ENCODE measurements around the gene BIRC2. TPM values are rescaled to one million over a fixed set of nuclear protein-coding genes. Genes with fewer than 3 reads are reported as not detected.

Gene BIRC2
- total RNA-seq, 1 donor = 76.0 TPM

DNA sequence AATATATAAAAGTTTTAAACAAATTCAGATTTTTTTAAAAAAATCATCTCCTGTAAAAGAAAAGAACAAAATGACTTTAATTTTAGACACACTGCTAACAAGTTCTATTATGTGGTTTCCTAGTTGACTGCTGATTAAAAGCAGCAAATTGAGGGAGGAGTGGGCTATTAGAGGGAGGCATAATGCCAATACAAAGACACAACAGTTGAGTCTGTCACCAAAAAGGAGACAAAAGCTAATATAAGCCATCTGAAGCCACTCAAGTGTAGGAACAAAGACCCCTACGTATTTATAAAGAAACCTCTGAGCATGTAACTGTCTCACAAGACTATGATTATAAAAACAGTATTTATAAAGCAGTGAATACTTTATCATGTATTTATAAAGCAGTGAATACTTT, 76.9 kb downstream of the BIRC2 start:
- TF ChIP-seq, protein P1, sequence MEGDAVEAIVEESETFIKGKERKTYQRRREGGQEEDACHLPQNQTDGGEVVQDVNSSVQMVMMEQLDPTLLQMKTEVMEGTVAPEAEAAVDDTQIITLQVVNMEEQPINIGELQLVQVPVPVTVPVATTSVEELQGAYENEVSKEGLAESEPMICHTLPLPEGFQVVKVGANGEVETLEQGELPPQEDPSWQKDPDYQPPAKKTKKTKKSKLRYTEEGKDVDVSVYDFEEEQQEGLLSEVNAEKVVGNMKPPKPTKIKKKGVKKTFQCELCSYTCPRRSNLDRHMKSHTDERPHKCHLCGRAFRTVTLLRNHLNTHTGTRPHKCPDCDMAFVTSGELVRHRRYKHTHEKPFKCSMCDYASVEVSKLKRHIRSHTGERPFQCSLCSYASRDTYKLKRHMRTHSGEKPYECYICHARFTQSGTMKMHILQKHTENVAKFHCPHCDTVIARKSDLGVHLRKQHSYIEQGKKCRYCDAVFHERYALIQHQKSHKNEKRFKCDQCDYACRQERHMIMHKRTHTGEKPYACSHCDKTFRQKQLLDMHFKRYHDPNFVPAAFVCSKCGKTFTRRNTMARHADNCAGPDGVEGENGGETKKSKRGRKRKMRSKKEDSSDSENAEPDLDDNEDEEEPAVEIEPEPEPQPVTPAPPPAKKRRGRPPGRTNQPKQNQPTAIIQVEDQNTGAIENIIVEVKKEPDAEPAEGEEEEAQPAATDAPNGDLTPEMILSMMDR (IDR thresholded peaks at IDR 0.05; ENCODE audit: extremely low read depth, low read depth, low read length) = no peak
- no peaks in the 10 kb centered on the region for H3K9me3 ChIP-seq (ENCODE audit: low read depth, low read length)
- no peaks in the 10 kb centered on the region for H3K4me1 ChIP-seq (ENCODE audit: insufficient read depth, low read length)
- no peak for DNase-seq (ENCODE audit: insufficient read length, low spot score, missing footprints)
- peaks cover 2% of the 10 kb centered on the region for H4K20me1 ChIP-seq (ENCODE audit: insufficient read depth, low read length)
- no peaks in the 10 kb centered on the region for H3K36me3 ChIP-seq (ENCODE audit: insufficient read depth, low read length)
- H3K4me2 ChIP-seq (ENCODE audit: insufficient read depth, low read length) = no peak overlapping the region
- no peak overlapping the region for H3K4me3 ChIP-seq (ENCODE audit: insufficient read depth, low read length)
- H2AFZ ChIP-seq (ENCODE audit: low read length) = no peak overlapping the region
- no peak overlapping the region for H3K27ac ChIP-seq (ENCODE audit: low read depth, low read length)
- H3K27me3 ChIP-seq (ENCODE audit: insufficient read depth, low read length) = no peaks in the 10 kb centered on the region
- H3K79me2 ChIP-seq (ENCODE audit: insufficient read depth, low read length) = peaks cover 4% of the 10 kb centered on the region

DNA sequence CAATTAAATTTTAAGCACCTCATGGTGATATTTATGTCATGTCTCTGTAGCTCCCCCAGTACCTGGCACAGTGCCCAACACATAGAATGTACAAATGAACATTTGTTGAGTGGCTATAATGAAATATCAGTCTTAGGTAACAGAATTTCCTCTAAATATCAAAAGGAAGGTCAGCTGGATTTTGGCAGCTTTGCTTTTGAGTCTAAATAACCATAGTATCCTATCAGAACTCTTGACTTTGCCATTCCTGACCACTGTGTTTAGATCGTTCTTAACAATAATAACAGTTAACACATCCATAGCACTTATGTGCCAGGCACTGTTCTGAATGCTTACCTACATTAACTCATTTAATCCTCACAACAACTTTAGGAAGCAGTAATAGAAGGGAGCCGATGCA, 79.0 kb downstream of the BIRC2 start:
- H3K36me3 ChIP-seq (ENCODE audit: insufficient read depth, low read length) = no peaks in the 10 kb centered on the region
- no peak overlapping the region for H2AFZ ChIP-seq (ENCODE audit: low read length)
- H3K4me2 ChIP-seq (ENCODE audit: insufficient read depth, low read length) = no peak overlapping the region
- no peak overlapping the region for H3K4me3 ChIP-seq (ENCODE audit: insufficient read depth, low read length)
- H3K27me3 ChIP-seq (ENCODE audit: insufficient read depth, low read length) = no peaks in the 10 kb centered on the region
- H4K20me1 ChIP-seq (ENCODE audit: insufficient read depth, low read length) = peaks cover 2% of the 10 kb centered on the region
- peaks cover 9% of the 10 kb centered on the region for H3K79me2 ChIP-seq (ENCODE audit: insufficient read depth, low read length)
- no peaks in the 10 kb centered on the region for H3K9me3 ChIP-seq (ENCODE audit: low read depth, low read length)
- H3K27ac ChIP-seq (ENCODE audit: low read depth, low read length) = no peak overlapping the region
- peaks cover 4% of the 10 kb centered on the region for H3K4me1 ChIP-seq (ENCODE audit: insufficient read depth, low read length)
- DNase-seq (ENCODE audit: insufficient read length, low spot score, missing footprints) = no peak
- TF ChIP-seq, protein P1 (IDR thresholded peaks at IDR 0.05; ENCODE audit: extremely low read depth, low read depth, low read length) = no peak

DNA sequence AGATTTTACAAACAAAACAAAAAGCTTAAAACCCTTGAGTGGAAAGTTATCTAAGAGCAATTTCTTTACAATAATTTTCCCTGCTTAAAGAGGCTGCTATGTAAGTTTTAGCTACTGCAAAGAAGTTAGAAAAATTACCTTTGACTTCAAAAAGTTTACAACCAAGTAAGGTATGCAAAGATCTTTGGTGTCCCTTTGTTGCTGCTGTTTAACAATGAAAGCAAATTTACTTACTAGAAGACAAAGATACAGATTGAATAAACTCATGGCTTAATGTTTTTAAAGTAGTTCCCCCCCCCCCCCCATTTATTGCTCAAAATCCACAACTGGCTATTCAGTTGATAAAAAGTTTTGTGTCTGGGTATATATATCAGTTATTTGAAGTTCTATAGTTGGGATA, 79.6 kb downstream of the BIRC2 start:
- H4K20me1 ChIP-seq (ENCODE audit: insufficient read depth, low read length) = peaks cover 2% of the 10 kb centered on the region
- no peak overlapping the region for H3K27ac ChIP-seq (ENCODE audit: low read depth, low read length)
- H3K36me3 ChIP-seq (ENCODE audit: insufficient read depth, low read length) = no peaks in the 10 kb centered on the region
- H3K9me3 ChIP-seq (ENCODE audit: low read depth, low read length) = no peaks in the 10 kb centered on the region
- peaks cover 11% of the 10 kb centered on the region for H3K79me2 ChIP-seq (ENCODE audit: insufficient read depth, low read length)
- H3K4me3 ChIP-seq (ENCODE audit: insufficient read depth, low read length) = no peak overlapping the region
- no peaks in the 10 kb centered on the region for H3K27me3 ChIP-seq (ENCODE audit: insufficient read depth, low read length)
- peaks cover 4% of the 10 kb centered on the region for H3K4me1 ChIP-seq (ENCODE audit: insufficient read depth, low read length)
- no peak overlapping the region for H3K4me2 ChIP-seq (ENCODE audit: insufficient read depth, low read length)
- TF ChIP-seq, protein P1 (IDR thresholded peaks at IDR 0.05; ENCODE audit: extremely low read depth, low read depth, low read length) = no peak
- no peak for DNase-seq (ENCODE audit: insufficient read length, low spot score, missing footprints)
- no peak overlapping the region for H2AFZ ChIP-seq (ENCODE audit: low read length)

DNA sequence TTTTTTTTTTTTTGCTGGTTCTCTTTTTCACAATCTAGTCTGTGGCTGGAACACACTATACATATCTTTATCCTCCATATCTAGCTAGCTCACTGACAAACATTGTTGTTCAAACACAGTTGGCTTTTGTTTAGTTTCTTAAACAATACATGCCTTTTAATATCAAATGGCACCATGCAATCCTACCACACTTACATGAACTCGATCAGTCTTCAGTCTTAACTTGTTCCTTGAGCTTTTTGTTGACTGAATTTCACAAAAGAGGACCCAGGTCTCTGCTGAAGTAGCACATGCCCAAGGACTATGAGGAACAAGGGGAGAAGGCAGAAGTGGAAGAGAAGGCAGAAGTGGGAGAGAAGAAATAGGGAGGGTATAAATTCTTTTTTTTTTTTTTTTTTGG, 80.1 kb downstream of the BIRC2 start:
- Histone ChIP-seq H3K79me2 (ENCODE audit: insufficient read depth, low read length) (peaks cover 12% of the 10 kb centered on the region), H3K9me3 (ENCODE audit: low read depth, low read length) (no peaks in the 10 kb centered on the region), H3K36me3 (ENCODE audit: insufficient read depth, low read length) (no peaks in the 10 kb centered on the region), H3K4me2 (ENCODE audit: insufficient read depth, low read length) (no peak overlapping the region), H2AFZ (ENCODE audit: low read length) (no peak overlapping the region), H3K4me3 (ENCODE audit: insufficient read depth, low read length) (no peak overlapping the region), H3K27ac (ENCODE audit: low read depth, low read length) (no peak overlapping the region), H3K4me1 (ENCODE audit: insufficient read depth, low read length) (peaks cover 4% of the 10 kb centered on the region), H4K20me1 (ENCODE audit: insufficient read depth, low read length) (peaks cover 2% of the 10 kb centered on the region), H3K27me3 (ENCODE audit: insufficient read depth, low read length) (no peaks in the 10 kb centered on the region)
- TF ChIP-seq, protein P1 (IDR thresholded peaks at IDR 0.05; ENCODE audit: extremely low read depth, low read depth, low read length) = no peak
- DNase-seq (ENCODE audit: insufficient read length, low spot score, missing footprints) = no peak

Small RNAs within 50 kb of the gene (small RNA-seq; reads per million reads assigned to genes)
- gene AP000942.3 = not detected
- not detected for gene AP000942.4
- not detected for gene RNU6-952P

Other genes with a start within 250 kb of the BIRC2 start
- gene YAP1, start 236.8 kb upstream of the BIRC2 start, total RNA-seq = 156 and 174 TPM in 2 replicates
- 1.2 and 1.8 TPM in 2 replicates for gene BIRC3, start 29.7 kb upstream of the BIRC2 start, total RNA-seq
- gene TMEM123, start 105.6 kb downstream of the BIRC2 start, total RNA-seq = 89.3 and 91.9 TPM in 2 replicates
- under 0.01 TPM in 1 of 2 replicates, not detected in the other for gene MMP7, start 183.5 kb downstream of the BIRC2 start, total RNA-seq